Chondrocyte (in vitro differentiated cells): Measurements from ENCODE around the gene DVL2. TPM values are rescaled to one million over a fixed set of nuclear protein-coding genes. Genes with fewer than 3 reads are reported as not detected.

Source experiments
- DNase-seq: peaks from one replicate; pipeline ENCODE4 v3.0.0; 2021; ENCODE audit warnings: mixed read lengths, low spot score
- H3K27ac Mint-ChIP-seq: one replicate; pipeline ENCODE4 v1.8.0; 2021; ENCODE audit warnings: mild to moderate bottlenecking, moderate library complexity, mixed read lengths; ENCODE audit not compliant: unreplicated experiment
- H3K27me3 Mint-ChIP-seq: 2 replicates; pipeline ENCODE4 v1.8.0; 2021; ENCODE audit warnings: low read depth, mixed read lengths
- H3K36me3 Mint-ChIP-seq: 2 replicates; pipeline ENCODE4 v1.8.0; 2021; ENCODE audit warnings: low read depth, mixed read lengths
- H3K4me1 Mint-ChIP-seq: 2 replicates; pipeline ENCODE4 v1.8.0; 2021; ENCODE audit warnings: low read depth, mild to moderate bottlenecking, mixed read lengths
- H3K4me3 Mint-ChIP-seq: one replicate; pipeline ENCODE4 v1.8.0; 2021; ENCODE audit warnings: mild to moderate bottlenecking, moderate library complexity, mixed read lengths; ENCODE audit not compliant: unreplicated experiment
- H3K9me3 Mint-ChIP-seq: 2 replicates; pipeline ENCODE4 v1.8.0; 2021; ENCODE audit warnings: low read depth, mixed read lengths
- total RNA-seq: library from RNA; stranded (reverse); gene quantifications from 3 replicates; pipeline ENCODE4 v1.2.1, GENCODE V29; 2021
- TF ChIP-seq, protein P1 (sequence below): fragments of 200-600 bp; sonication (generic); IDR thresholded peaks from 2 replicates; pipeline ENCODE4 v1.5.0; 2021; ENCODE audit warnings: antibody characterized with exemption, mild to moderate bottlenecking, moderate library complexity

Gene DVL2
- total RNA-seq, 1 donor from 2014 or later, result 58.8 TPM

DNA sequence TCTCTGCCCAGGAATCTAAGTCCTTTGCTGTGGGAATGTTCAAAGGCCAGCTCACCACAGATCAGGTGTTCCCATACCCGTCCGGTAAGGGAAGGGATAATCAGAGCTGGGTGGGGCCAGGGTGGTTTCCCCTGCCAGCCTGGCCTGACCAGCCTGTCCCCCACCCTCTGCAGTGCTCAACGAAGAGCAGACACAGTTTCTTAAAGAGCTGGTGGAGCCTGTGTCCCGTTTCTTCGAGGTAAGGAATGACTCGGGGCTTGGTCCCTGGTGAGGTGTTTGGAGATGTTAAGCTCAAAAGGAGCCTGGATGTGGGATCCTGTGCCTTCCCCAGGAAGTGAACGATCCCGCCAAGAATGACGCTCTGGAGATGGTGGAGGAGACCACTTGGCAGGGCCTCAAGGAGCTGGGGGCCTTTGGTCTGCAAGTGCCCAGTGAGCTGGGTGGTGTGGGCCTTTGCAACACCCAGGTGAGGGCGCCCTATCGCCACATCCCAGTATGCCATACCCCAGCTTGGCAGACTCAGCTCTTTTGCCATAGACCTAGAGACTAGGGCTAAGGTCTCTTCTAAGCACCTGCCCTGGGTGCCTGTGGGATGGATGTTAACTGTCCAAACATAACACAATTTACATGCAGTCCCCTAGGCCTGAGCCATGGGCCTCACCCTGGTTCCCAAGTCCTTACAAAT lies 13.6 kb downstream of the DVL2 start:
- H3K9me3 Mint-ChIP-seq, result no peaks in the 10 kb centered on the region
- H3K4me3 Mint-ChIP-seq, result peak overlapping the region; percentile 95
- TF ChIP-seq, protein P1, sequence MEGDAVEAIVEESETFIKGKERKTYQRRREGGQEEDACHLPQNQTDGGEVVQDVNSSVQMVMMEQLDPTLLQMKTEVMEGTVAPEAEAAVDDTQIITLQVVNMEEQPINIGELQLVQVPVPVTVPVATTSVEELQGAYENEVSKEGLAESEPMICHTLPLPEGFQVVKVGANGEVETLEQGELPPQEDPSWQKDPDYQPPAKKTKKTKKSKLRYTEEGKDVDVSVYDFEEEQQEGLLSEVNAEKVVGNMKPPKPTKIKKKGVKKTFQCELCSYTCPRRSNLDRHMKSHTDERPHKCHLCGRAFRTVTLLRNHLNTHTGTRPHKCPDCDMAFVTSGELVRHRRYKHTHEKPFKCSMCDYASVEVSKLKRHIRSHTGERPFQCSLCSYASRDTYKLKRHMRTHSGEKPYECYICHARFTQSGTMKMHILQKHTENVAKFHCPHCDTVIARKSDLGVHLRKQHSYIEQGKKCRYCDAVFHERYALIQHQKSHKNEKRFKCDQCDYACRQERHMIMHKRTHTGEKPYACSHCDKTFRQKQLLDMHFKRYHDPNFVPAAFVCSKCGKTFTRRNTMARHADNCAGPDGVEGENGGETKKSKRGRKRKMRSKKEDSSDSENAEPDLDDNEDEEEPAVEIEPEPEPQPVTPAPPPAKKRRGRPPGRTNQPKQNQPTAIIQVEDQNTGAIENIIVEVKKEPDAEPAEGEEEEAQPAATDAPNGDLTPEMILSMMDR, result peak; percentile 77
- no peaks in the 10 kb centered on the region for H3K27me3 Mint-ChIP-seq
- H3K27ac Mint-ChIP-seq, result peak overlapping the region; percentile 99
- H3K36me3 Mint-ChIP-seq, result peaks cover 13% of the 10 kb centered on the region
- no peak for DNase-seq
- H3K4me1 Mint-ChIP-seq, result peaks cover 74% of the 10 kb centered on the region

DNA sequence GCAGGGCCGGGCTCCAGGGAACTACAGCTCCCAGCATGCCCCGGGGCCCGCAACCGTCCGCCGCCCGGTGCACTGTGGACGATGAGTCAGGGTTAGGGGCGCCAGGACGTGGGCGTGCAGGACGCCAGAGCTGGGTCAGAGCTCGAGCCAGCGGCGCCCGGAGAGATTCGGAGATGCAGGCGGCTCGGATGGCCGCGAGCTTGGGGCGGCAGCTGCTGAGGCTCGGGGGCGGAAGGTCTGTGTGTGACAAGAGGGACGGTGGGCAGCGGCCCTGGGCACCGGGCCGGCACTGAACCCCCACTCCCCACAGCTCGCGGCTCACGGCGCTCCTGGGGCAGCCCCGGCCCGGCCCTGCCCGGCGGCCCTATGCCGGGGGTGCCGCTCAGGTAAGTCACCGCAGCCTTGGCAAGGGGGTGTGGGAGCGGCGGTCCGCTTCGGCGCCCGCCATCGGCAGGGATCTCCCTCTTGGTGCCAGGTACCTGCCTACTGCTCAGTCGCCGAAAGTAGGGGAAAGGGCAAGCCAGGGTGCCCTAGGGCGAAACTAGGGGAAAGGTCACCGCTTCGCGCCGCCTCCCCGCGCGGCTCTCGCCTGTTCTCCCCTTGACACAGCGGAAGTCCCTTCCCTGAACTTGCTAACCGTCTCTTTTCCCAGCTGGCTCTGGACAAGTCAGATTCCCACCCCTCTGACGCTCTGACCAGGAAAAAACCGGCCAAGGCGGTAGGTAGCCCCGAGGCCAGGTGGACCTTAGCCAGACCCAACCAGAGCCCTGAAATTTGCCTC lies 14.3 kb downstream of the DVL2 start, which contains the start of the genes ACADVL and DLG4:
Gene ACADVL, plus strand, starts transcription at position 127 of the 781 bp plus-strand sequence. Its CDS starts 47 bp downstream, at position 174.
Gene DLG4, minus strand, starts transcription at position 25 of the 781 bp plus-strand sequence.
- H3K27me3 Mint-ChIP-seq, result no peaks in the 10 kb centered on the region
- H3K4me3 Mint-ChIP-seq, result peak within 1 kb of the TSS; percentile 95
- H3K9me3 Mint-ChIP-seq, result no peaks in the 10 kb centered on the region
- peaks cover 77% of the 10 kb centered on the region for H3K4me1 Mint-ChIP-seq
- TF ChIP-seq, protein P1, result no peak
- DNase-seq, result no peak
- peak within 1 kb of the TSS; percentile 99 for H3K27ac Mint-ChIP-seq
- peaks cover 13% of the 10 kb centered on the region for H3K36me3 Mint-ChIP-seq

DNA sequence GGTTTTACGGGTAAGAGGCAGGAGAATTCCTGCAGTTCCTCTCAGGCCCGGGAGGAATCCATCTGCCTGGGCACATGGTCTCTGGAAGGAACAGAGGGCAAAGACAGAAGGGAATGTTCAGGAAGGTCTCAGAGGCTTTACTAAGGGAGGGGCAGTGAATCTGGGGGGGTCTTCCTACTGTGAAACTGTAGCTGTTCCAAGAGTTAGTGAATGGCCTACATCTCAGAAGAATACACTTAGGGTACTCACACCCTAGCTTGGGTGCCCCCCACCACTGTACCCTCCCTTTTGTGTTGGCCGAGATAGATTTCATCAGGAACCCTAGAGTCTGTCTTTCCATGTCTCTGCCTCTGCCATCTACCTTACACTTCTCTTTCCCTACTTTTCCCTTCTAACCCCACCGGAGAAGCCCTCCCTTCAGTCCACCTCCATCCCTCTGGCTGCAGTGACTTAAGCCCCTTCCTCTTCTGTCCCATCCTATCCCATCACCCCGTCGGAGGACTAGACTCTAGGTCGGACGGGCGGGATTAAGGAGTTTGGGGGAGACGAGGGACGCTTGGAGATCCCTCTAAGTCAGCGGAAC lies 15.0 kb downstream of the DVL2 start:
- Mint-ChIP-seq H3K9me3 (no peaks in the 10 kb centered on the region), H3K27me3 (no peaks in the 10 kb centered on the region), H3K4me1 (peaks cover 77% of the 10 kb centered on the region)

DNA sequence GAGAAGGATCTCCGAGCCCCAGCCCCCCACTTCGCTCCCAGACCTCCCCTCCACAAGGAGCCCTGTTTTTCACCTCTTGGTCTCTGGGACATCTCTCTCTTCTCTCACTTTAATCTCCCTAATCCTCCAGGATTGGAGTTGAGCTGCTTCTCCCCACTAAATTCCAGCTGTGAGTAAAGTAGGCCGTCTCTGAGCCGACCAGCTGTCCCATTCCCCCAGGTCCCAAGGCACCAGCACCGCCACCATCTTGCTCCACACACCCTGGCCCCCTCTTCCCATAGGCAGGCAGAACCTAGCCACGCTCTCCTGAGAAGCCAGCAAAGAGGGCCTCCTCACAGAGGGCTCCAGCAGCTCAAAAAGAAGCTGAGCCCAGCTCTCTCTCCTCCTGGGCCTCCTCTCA lies 15.6 kb downstream of the DVL2 start:
- peaks cover 79% of the 10 kb centered on the region for H3K4me1 Mint-ChIP-seq
- H3K27me3 Mint-ChIP-seq, result no peaks in the 10 kb centered on the region
- peak overlapping the region; percentile 95 for H3K4me3 Mint-ChIP-seq
- DNase-seq, result no peak
- H3K27ac Mint-ChIP-seq, result peak overlapping the region; percentile 99
- peaks cover 10% of the 10 kb centered on the region for H3K36me3 Mint-ChIP-seq
- no peaks in the 10 kb centered on the region for H3K9me3 Mint-ChIP-seq
- TF ChIP-seq, protein P1, result no peak

More for the DNA sequence above, 15.0 kb downstream of the DVL2 start:
- TF ChIP-seq, protein P1, result no peak
- DNase-seq, result no peak
- H3K27ac Mint-ChIP-seq, result peak overlapping the region; percentile 99
- H3K4me3 Mint-ChIP-seq, result peak overlapping the region; percentile 95
- H3K36me3 Mint-ChIP-seq, result peaks cover 13% of the 10 kb centered on the region

DNA sequence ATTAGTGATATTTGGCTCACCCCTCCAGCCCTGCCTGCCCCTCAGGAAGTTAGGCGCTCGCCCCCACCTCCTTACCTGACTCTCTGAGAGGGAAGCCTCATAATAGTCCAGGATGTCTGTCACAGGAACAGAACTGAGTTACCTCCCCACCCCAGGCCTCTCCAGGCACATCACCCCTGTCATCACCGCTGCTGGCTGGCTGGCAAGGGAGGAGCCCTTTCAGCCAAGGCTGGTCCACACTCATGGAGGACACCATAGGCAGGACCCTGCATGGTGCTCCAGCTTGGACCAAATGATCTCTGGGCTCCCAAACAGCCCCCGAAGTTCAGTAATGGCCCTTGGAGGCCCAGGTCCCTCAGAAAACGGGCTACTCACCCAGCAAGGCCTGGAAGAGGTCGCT lies 16.2 kb downstream of the DVL2 start:
- TF ChIP-seq, protein P1, result no peak
- H3K4me3 Mint-ChIP-seq, result peak overlapping the region; percentile 76
- DNase-seq, result no peak
- peaks cover 4% of the 10 kb centered on the region for H3K36me3 Mint-ChIP-seq
- H3K4me1 Mint-ChIP-seq, result peaks cover 79% of the 10 kb centered on the region
- no peaks in the 10 kb centered on the region for H3K9me3 Mint-ChIP-seq
- peak overlapping the region; percentile 51 for H3K27ac Mint-ChIP-seq
- no peaks in the 10 kb centered on the region for H3K27me3 Mint-ChIP-seq
